HG03064 (cell line): Measurements from ENCODE around the gene CIT.

ENCODE experiments used
- ATAC-seq: cut with Tn5 transposase; IDR thresholded peaks from one replicate; pipeline ENCODE4 v1.9.1; 2021; ENCODE audit warnings: low read depth; ENCODE audit not compliant: unreplicated experiment

The CIT gene

DNA sequence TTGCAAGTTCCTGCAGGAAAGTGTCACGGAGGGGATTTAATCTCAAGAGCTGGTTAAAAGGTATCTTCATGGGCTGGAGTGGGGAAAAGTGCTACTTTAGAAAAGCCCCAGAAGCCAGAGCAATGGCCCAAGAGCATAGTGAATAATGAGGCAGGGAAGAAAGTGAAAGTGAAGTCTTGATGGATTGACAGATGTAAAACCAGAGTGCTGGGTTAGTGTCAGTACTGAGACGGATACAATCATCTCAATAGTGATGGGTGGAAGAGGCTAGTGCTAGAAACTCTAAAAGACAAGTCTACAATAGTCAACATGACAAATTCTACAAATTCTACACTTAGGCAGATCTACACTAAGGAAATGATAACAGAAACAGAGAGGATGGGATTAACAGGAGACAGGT, 68.1 kb downstream of the CIT start:
- ATAC-seq: no peak

DNA sequence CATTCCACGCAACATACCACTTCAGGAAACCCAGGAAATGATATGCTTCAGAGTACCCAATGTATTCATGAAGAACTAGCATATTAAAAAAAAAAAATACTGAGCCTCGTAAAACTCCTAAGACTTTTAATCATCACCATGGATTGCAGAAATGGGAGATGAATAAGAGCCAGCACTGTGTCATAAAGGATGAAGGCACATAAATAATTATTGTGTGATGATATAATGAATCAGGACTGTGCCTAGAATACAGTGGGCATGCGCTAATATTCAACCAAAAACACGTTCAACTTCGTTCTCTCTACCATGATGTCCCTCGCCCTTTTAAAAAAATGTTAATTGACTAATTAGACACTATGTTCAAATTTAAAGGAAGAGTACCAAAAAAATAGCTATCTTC, 68.7 kb downstream of the CIT start:
- no peak for ATAC-seq

DNA sequence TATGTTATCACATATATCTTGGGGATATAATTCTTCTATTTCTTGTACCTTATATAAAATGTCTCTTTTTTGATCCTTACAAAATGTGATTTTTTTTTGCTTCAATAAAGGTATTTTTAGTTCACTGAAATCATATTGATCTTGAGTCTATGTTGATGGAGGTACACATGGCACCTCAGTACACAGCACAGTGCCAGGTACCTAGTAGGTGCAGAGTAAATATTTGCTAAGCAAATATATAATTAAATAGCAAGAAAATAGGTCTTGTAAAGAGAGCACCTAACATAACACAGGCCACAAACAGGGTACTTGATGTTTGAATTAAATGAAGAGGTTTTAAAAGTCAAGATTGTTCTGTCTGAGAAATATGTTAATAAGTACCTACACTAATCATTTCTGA, 69.7 kb downstream of the CIT start:
- ATAC-seq: no peak

DNA sequence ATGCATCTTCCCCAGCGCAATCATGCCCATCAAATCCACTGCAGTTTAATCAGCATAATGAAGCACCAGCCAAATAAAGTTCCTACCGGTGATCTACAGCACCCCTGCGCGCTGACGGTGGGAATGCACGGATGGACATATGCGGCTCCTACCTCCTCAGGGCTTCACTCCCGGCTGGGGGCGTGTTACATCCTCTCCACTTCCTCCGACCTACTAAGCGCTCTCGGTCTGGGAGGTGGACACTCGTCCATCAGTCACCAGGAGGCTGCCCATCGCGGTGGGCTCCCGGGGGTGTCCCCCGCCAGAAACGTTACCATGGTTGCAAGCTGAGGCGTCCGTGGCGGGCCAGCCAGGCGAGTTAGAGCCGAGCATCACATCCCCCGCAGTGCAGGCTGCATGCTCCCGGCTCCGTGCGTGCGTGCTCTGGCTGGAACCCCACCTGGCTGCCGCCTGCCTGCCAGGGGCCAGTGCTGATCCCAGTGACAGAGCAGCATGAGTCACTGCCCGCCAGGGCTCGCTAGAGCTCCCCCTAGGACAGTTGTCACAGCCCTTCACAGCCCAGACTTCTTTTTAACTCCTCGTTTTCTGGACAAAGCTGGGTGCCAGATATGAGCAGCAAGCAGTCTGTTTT, 73.0 kb downstream of the CIT start:
- ATAC-seq: no peak

DNA sequence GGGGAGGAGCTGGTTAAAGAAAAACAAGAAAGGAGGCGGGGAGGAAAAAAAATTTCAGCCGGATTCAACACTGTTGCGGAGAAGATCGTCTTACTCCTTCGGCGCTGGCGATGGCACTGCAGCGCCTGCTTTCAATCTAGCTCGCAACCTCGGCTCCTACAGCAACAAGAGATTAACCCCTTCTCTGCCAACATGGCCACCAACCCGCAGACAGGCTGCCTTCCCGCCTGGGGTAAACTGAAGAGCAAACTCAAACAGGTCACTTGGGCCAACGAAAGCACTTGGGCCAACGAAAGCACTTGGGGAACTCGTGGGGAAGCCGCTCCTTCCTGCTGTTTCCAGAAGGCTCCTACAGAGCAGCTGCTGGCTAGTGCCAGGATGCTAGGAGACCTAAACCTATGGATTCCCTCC, 73.7 kb downstream of the CIT start:
- ATAC-seq: no peak

DNA sequence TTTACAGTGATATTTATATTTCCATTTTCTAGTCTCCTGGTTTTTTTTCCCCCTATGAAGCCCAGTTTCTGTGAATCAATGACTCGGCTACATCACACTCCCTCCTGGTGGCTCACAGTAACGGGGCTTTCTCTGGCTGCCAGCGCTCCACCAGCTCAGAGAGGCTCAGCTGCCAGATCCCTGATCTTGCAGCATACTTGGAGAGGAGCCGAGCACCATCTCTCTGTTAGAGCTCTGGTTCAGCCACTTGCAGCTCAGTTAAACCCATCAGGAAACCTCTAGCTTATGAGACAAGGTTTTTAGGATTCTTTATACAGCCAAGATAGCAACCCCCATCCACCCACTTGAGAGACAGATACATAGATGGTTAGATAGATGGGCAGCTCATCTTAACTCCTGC, 74.6 kb downstream of the CIT start:
- ATAC-seq: no peak

DNA sequence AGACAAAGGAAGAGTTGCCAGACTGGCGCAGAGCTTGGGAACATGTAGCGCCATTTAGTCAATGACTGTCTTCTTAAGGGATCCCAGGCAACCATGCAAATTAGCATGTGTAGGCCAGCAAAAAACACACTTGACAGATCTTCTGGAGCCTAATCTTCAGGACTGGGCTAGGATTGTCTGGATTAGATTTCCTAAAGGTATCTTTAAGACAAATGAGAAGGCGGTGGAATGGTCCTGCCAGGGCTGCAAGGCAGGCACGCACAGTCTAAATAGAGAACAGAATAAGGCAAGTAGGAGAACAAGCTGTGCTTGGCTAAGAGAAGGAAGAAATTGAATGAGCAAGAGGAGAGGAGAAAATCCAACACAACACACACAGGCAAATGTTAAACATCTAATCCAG, 80.0 kb downstream of the CIT start:
- no peak for ATAC-seq

DNA sequence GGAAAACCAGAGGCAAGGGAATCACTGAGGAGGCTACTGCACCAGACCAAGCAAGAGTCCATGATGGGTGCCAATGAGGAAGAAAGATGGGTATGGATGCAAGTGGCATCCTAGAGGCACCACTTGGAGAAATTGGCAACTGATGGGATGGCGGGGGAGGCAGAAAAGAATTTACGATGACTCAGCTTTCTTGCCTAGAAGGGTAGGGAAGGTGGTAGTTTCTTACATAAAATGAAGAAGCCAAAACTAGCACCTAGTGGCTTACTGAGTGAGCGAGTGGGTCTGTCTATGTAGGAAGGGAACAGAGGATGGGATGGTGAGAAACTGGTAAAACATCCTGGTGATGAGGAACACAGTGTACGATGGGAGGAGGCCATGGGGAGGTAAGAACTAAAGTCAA, 80.8 kb downstream of the CIT start:
- no peak for ATAC-seq

DNA sequence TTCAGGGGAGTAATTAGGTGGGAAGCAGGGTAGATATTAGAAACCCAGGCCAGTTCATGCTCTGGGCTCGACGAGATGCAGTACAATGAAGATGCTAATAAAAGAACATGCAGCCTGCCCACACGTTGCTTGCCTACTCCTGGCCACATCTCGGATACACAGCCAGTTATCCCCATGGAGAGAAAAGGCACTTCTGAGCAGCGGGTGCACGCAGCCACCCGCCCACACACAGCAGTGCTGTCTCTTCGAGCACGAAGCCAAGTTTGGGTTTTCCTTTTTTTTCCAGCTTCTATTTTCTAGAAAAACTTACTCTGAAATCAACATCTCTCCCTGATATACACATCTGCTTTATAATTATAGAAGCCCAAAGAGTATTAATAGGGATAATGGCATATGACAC, 85.7 kb downstream of the CIT start:
- no peak for ATAC-seq

DNA sequence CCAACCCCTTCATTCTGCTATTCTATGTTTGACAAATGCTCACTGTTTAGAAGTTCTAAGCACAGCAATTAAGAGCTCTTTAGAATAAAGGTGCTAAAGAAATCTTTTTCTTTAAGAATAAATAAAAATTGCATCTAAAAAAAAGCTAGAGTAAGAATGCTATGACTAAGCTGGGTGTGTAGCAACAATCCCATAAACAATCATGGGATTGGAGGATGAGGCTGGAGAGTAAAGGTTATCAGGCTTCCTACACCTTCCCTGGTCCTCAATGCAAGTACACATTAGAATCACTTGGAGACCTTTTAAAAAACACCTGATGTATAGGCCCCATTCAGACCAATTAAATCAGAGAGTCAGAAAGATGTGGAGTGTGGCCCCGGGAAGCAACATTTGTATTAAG, 88.3 kb downstream of the CIT start:
- ATAC-seq: no peak

DNA sequence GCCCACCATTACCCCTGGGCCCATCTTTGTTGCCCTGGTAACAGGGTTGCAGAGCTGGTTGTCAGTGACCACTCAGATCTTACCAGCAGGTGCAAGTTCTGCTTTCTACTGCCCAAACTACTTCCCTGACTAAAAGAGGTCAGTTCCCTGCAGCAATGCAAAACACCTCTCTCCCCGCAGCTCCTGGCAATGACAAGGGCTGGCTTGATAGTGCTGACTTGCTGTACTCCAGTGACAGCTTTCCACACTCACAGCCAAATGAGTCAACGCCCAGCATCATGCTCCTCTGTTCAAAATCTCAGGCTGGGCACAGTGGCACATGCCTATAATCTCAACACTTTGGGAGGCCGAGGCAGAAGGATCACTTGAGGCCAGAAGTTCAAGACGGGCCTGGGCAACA, 90.6 kb downstream of the CIT start:
- ATAC-seq: no peak

DNA sequence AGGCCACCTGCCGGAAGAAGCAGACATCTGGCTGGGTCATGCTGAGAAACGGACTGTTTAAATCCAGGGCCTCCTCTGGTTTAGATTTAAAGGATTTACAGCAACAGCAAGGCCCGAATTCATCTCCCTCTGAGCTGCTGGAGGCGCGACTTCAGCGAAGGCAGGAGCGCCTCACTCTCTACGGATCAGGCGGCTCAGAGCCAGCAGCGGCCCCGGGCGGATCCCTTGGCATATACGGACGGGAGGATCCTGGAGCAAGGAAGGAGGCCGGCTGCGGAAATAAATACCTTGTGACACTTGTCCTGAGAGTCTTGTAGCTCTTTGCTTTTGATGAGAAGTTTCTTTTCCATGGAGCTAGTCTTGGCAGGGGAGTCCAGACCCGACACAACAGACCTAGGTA, 92.4 kb downstream of the CIT start:
- ATAC-seq: no peak

DNA sequence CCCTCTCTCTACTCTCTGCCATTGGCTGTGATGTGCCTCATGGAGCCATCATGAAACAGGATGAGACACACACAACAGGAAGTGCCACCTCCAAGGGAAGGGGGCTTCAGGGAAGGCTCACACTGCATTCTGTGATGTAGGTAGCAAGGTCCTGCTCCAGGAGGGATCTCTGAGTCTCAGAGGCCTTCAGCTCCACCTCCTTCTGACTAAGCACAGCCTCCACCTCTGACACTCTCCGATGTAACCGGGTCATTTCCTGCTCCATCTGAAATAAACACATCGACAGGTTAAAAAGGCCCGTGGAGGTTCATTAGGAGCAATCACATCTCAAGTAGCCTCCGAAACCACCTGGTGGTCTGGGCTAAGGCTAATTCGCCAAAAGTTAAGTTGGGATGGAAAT, 93.3 kb downstream of the CIT start:
- no peak for ATAC-seq

DNA sequence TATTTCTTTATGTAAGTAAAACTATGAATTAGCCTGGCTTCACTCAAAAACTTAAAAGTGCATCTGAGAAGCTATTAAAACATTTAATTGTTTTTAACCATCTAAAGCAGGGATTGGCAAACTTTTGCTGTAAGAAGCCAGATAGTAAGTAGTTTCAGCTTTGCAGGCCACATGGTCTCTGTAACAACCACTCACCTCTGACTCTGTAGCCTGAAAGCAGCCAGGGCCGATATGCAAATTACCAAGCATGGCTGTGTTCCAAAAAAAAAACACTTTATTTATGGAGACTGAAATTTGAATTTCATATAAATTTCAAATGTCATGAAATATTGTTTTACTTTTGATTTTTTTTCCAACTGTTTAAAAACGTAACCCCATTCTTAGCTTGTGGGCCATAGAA, 95.3 kb downstream of the CIT start:
- ATAC-seq: no peak

DNA sequence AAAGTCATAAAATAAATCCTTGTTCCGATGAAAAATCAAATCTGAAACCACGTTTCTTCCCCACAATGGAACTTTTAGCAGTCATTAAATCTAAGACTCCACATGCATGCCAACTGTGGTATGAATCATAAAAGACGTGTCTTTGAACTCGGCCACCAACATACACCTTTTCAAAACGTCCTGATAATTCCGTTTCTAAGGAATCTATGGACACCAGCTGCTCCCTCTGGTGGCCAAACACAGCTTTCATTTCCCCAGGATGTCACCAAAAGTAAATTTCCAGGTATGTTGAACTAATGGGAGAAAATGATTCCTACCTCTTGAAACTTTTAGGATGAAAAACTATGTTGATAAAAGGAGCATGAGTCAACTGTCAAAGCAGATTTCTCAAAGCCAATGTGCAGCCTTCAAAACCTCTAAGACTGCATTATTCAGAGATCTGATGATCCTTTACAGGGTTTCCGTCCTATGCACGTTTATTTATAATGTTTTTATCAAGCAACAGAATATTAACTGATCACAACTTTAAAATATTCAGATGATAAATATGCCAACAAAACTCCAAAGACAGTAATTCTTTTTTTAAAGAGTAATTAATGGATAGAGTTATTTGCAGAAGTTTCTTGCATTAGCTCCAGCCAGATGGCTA, 96.2 kb downstream of the CIT start:
- no peak for ATAC-seq

DNA sequence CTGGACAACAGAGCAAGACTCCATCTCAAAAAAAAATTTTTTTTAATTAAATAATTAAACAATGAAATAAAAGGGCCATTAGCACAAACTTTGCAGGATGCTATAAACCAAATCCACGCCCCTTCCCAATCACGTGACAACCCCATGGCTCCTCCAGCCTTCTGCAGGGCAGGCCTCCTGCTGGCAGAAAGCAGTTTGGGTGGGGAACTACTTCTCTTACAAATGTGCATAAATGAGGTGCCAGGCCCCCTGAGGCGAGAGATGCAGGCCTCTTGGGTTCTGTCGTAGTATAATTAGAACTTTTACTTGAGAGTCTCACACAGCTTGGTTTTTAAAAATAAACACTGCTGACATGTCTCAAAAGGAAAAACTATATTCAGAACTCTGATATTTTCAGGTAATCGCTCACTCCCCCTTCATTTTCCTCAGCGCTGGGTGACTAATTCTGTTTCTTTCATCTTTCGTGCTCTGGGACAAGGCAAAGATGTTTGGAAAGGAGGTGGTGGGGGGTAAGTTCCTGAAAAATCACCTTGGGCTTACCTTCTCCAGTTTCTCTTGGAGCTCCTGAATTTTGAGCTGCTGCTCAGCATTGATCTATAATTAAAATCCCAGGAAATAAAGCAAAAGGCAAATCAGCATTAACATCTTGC, 101.7 kb downstream of the CIT start:
- no peak for ATAC-seq

DNA sequence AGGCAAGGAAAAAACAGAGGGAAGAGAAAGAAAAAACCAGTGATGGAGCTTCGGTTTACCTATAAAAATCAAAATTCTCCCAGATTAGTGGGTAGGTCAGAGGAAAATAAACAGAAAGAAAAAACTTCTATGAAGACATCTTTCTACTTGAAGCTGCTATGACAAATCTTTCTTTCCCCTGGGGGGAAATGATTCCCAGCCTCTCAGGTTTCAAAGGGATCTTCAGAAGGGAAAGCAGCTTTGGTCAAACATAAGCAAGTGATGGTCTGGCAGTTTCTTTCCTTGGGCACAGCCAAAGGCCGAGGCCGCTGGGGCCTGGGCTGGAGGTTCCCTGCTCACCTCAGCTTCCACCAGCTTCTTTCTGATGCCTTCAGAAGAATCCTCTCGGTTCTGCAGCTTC, 104.7 kb downstream of the CIT start:
- no peak for ATAC-seq

DNA sequence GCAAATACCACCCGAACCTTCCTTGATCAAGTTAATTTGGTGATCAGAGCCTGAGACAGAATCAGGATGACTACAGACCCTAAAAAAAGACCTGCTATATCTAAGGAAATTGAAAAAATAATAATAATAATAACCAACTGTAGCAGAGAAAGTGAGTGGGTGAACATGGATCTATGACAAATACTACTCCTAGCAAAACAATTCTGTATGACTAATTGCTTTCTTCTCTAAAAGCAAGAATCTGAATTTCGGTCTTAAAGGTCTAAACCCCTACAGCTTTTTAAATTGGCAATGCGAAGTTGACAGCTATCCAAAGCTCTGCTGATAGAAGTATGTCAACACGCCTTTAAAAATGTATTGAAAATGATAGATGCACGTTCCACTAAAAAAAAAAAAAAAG, 107.0 kb downstream of the CIT start:
- ATAC-seq: no peak

DNA sequence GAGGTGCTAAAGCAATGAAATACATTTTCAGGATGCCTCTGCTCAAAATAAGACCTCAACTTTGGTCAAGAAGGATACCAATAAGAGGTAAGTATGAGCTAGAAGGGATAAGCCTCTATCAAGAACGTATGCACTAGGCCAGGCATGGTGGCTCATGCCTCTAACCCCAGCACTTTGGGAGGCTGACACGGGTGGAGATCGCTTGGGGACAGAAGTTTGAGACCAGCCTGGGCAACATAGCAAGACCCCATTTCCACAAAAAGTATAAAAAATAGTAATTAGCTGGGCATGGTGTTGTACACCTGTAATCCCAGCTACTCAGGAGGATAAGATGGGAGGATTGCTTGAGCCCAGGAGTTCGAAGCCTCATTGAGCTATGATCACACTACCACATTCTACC, 114.5 kb downstream of the CIT start:
- ATAC-seq: no peak

DNA sequence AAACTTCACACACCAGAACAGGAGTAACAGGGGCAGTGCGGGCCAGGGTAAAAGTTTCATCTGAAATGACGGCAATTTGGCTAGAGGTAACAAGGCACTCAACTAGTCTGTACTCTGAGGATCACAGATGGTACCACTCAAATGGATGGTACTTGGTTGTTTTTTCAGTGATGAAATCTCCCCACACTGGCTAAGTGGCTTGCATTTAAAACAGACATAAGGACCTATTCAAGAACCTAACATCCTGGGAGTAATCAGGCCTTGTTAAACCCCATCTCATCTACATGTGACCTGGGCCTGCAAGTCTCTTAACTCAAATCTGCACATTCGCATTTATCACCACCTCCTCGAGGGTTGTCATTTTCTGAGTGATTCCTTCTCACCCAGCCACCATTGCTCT, 118.4 kb downstream of the CIT start:
- no peak for ATAC-seq

DNA sequence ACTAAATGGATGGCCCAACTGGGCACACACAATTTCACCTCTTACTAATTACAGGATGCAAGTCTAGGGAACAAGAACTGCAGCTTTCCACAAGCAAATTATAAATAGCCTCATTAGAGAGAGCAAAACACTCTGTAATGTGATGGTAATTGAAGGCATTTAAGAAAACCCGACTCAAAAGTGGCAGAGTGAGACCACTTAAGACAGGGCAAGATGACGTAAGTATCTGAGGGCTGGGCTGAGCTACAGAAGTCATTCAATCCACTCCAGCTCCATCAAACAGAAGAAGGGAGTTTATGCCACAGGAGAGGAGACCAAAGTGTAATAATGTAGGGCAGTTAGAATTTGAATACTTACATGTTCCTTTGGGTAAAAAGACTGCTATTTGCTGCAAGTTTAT, 118.9 kb downstream of the CIT start:
- no peak for ATAC-seq

DNA sequence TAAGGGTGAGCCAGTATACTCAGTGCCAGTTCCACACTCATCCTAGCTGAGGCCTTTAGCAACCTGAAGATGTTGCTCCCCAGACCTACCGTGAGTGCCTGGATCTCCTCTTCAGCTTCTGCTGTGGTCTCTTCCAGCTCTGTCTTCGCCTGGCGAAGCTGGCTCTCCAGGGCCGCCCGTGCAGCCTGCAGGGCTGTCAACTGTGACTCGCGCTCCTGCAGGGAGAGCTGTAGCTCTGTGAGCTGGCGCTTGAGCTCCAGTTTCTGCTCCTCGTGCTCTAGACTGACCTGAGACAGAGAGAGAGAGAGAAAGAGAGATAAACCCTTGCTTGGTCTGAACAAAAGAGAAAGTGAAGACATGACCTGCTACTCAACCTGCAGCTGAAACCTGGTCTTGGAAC, 125.2 kb downstream of the CIT start:
- no peak for ATAC-seq
